Skin of body (tissue), 2 donors: ENCODE measurements around the gene PORCN. TPM values are rescaled to one million over a fixed set of nuclear protein-coding genes. Genes with fewer than 3 reads are reported as not detected.
"Not testable (repeated sequence)": the region's sequence is repeated elsewhere in the genome, so short reads cannot be mapped to it uniquely, and the experiment has no call there.

Experiments used
- DNase-seq: peaks from one replicate; lab custom pipeline; 2025; lab: John Stamatoyannopoulos, UW
- total RNA-seq: library from RNA; depleted of rRNA; stranded (reverse); fragments of >200 nt; gene quantifications from one replicate; pipeline ENCODE4 v1.2.3, GENCODE V29; 2014

Gene PORCN
- total RNA-seq, 1 donor from 2014 or later: 3.2 TPM

DNA sequence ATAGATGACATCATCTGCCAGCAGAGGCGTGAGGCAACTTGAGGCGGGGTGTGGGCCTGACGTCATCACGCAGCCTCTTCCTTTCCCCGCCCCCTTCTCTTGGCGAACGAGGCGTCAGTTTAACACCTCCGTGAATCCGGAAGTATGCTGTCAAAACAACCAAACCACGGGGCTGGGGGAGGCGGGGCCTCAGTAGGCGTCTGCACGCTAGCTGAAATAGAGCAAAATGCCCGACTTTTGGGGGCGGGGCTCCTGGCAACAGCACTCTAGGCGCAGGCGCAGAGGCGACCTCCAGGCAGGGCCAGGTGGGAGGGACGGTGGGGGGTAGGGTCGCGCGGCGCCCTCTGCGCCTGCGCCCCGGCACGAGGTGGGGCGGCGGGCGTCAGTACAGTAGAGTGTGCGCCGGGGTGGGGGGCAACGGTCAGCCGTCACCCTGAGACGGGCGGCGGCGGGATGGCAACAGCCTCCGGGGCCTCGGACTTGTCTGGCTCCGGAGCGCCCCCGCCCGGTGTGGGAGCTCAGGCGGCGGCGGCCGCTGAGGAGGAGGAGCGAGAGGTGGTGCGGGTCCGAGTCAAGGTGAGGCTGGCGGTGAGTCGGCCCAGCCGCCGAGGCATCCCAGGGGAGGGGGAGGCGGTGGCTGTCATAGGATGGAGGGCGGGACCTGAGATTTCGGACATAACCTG lies 30.7 kb downstream of the PORCN start, which contains the start of gene TBC1D25:
TSS of gene TBC1D25 (plus strand) at position 370 of the 683 bp plus-strand sequence. CDS start at position 454, 84 bp downstream.
- peak; percentile 96 for DNase-seq

- no peak for DNase-seq
Measured at GRCh38 chrX:48540028-48540375, 31.2 kb downstream of the PORCN start.

DNA sequence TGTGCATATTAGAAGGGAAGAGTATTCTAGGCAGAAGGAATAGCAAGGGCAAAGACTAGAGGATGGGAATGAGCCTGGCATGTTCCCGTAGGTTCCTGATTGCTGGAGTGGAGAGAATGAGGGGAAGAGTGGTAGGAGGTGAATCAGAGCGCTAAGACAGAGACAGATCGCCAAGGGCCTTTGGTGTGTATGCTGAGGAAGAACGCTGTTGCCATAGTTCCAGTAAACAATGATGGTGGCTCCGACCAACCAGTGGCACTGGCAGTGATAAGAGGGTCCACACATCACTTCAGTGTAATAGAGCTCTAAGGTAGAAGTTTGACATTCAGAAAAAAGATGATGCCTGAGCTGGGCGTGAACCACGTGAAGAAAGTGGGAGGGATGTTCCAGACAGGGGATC lies 31.7 kb downstream of the PORCN start:
- DNase-seq: no peak

DNA sequence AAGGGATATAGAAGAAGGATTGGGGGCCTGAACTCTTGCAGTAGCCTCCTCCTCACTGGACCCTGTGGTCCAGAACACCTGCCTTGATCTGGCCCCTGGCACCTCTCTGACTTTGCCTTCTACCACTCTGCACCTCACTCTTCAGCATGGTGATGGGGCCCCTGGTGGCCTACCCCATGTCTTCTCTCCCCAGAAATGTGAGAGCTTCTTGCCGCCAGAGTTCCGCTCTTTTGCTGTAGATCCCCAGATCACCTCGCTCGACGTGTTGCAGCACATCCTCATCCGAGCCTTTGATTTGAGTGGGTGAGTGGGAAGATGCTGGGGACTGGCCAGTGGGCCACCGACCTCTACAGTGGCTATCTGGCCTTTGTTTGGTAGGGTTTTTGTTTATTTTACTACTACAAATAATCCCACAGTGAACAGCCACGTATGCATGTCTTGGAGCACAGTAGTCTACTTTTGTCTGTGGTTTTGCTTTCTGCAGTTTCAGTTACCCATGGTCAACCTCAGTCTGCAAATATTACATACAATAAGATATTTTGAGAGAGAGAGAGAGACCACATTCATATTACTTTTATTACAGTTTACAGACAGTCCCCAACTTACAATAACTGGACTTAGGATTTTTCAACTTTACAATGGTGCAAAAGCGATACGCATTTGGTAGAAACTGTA lies 32.5 kb downstream of the PORCN start:
- no peak for DNase-seq

GRCh38 chrX:48548871-48549270 lies 40.1 kb downstream of the PORCN start:
- no peak for DNase-seq

GRCh38 chrX:48555731-48556325 lies 47.0 kb downstream of the PORCN start:
- DNase-seq: not testable (repeated sequence)

- no peak for DNase-seq
Measured at GRCh38 chrX:48558271-48558670, 49.5 kb downstream of the PORCN start.

GRCh38 chrX:48559636-48560035 lies 50.8 kb downstream of the PORCN start:
- no peak for DNase-seq

DNA sequence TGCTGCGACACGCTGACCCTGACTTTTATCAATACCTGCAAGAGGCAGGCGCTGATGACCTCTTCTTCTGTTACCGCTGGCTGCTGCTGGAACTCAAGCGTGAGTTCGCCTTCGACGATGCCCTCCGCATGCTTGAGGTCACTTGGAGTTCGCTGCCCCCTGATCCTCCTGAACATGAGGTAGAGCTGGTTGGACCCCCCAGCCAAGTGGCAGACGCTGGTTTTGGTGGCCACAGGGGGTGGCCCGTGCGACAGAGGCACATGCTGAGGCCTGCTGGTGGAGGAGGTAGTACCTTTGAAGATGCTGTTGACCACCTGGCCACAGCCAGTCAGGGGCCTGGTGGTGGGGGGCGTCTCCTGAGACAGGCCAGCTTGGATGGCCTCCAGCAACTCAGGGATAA lies 51.3 kb downstream of the PORCN start:
- no peak for DNase-seq

DNA sequence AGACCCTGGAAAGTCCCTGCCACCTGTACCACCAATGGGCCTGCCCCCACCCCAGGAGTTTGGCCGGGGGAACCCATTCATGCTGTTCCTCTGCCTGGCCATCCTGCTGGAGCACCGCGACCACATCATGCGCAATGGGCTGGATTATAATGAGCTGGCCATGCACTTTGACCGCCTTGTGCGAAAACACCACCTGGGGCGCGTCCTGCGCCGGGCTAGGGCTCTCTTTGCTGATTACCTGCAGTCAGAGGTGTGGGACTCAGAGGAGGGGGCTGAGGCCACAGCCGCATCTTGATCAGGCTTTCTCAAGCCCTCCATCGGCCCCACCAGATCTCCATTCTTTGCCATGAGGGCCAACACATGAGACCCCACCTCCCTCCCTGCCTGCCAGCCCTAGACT lies 51.9 kb downstream of the PORCN start:
- DNase-seq: no peak

GRCh38 chrX:48569958-48570357 lies 61.2 kb downstream of the PORCN start:
- DNase-seq: no peak

Other genes starting within 250 kb of the PORCN start
- not detected for gene SSX3, start 152.3 kb upstream of the PORCN start, total RNA-seq
- gene SSX4, start 125.5 kb upstream of the PORCN start, total RNA-seq: not detected
- gene SSX4B, start 97.0 kb upstream of the PORCN start, total RNA-seq: not detected
- gene SLC38A5, start 38.7 kb upstream of the PORCN start, total RNA-seq: 5.9 TPM
- 18.4 TPM for gene FTSJ1, start 32.8 kb upstream of the PORCN start, total RNA-seq
- gene EBP, start 12.8 kb downstream of the PORCN start, total RNA-seq: 34.0 TPM
- gene TBC1D25, start 30.7 kb downstream of the PORCN start, total RNA-seq: 4.8 TPM
- gene RBM3, start 65.5 kb downstream of the PORCN start, total RNA-seq: 167 TPM
- 38.6 TPM for gene WDR13, start 88.5 kb downstream of the PORCN start, total RNA-seq
- gene WAS, start 174.8 kb downstream of the PORCN start, total RNA-seq: 5.6 TPM
- 2.2 TPM for gene SUV39H1, start 187.7 kb downstream of the PORCN start, total RNA-seq